Neural cell (in vitro differentiated cells): ENCODE data around the gene PTPRK.

ENCODE experiments used
- POLR2AphosphoS5 ChIP-seq: IDR thresholded peaks from 2 replicates; pipeline ENCODE4 v1.6.1; 2012
- SMC3 ChIP-seq: fragments of 450-650 bp; conservative IDR thresholded peaks from 2 replicates; pipeline ENCODE4 v1.6.1; 2014; ENCODE audit warnings: antibody characterized with exemption, mild to moderate bottlenecking, moderate library complexity; ENCODE audit not compliant: poor library complexity

- TF ChIP-seq POLR2AphosphoS5 (no peak), SMC3 (no peak)
Measured at GRCh38 chr6:128114164-128114563, 406.2 kb downstream of the PTPRK start.
